SK-N-SH (cell line): Measurements from ENCODE around the gene ORC4. TPM values are rescaled to one million over a fixed set of nuclear protein-coding genes. Genes with fewer than 3 reads are reported as not detected.

ENCODE experiments used
- CTCF ChIA-PET: fragments of 300-600, 350-600 bp; formaldehyde crosslinking; extraction: SDS; loops from one replicate; lab custom pipeline; 2021; lab: Yijun Ruan, JAX
- POLR2A ChIA-PET: fragments of 350-600 bp; sonication (Branson Sonifier 250); formaldehyde crosslinking; extraction: SDS; loops from one replicate; lab custom pipeline; 2020; ENCODE audit warnings: antibody characterized with exemption, inconsistent platforms; lab: Yijun Ruan, JAX
- DNase-seq: peaks from one replicate; pipeline ENCODE4 v3.0.0; 2012
- H2AFZ ChIP-seq: fragments of 200-600 bp; sonication (generic); 2 replicates; pipeline ENCODE4 v1.8.1; 2016; ENCODE audit warnings: antibody characterized with exemption, mild to moderate bottlenecking, low read depth
- H3F3A ChIP-seq: fragments of 200-600 bp; sonication (generic); replicated peaks from 2 replicates; pipeline ENCODE3; 2016; ENCODE audit warnings: antibody characterized with exemption, mild to moderate bottlenecking; ENCODE audit not compliant: insufficient read depth
- H3K27ac ChIP-seq, 2 experiments: fragments of 200-500 bp in 1 of 2; fragments of 200-600 bp in 1 of 2; sonication (Bioruptor generic) in 1 of 2; sonication (generic), shearing (Covaris generic) in 1 of 2; 2 replicates each; pipeline versions ENCODE4 v1.5.1 to v1.6.1; 2014 to 2016; ENCODE audit warnings: low read depth in 2 of 2, inconsistent platforms in 1 of 2, low read length in 1 of 2, mild to moderate bottlenecking in 1 of 2, mixed read lengths in 1 of 2
- H3K27me3 ChIP-seq: fragments of 200-600 bp; sonication (generic), shearing (Covaris generic); 2 replicates; pipeline ENCODE4 v1.6.1; 2016; ENCODE audit warnings: mixed run types; ENCODE audit not compliant: insufficient read depth
- H3K36me3 ChIP-seq, 2 experiments: fragments of 200-500 bp in 1 of 2; fragments of 200-600 bp in 1 of 2; sonication (Bioruptor generic) in 1 of 2; sonication (generic) in 1 of 2; replicated peaks in 1 of 2; 2 replicates each; pipeline versions ENCODE3 to v1.5.1; 2014 to 2016; ENCODE audit warnings: low read length in 1 of 2, mild to moderate bottlenecking in 1 of 2; ENCODE audit not compliant: insufficient read depth in 2 of 2, control insufficient read depth in 1 of 2
- H3K4me1 ChIP-seq, 2 experiments: fragments of 200-500 bp in 1 of 2; fragments of 200-600 bp in 1 of 2; sonication (Bioruptor generic) in 1 of 2; sonication (generic), shearing (Covaris generic) in 1 of 2; 2 replicates each; pipeline versions ENCODE4 v1.5.1 to v1.6.1; 2014 to 2016; ENCODE audit warnings: low read depth in 1 of 2, low read length in 1 of 2, mixed run types in 1 of 2; ENCODE audit not compliant: insufficient read depth in 2 of 2, control insufficient read depth in 1 of 2
- H3K4me2 ChIP-seq: fragments of 200-600 bp; sonication (generic), shearing (Covaris generic); 2 replicates; pipeline ENCODE4 v1.6.1; 2017; ENCODE audit warnings: mixed run types
- H3K4me3 ChIP-seq, 2 experiments: fragments of 200-500 bp in 1 of 2; fragments of 200-600 bp in 1 of 2; sonication (Bioruptor generic) in 1 of 2; sonication (generic), shearing (Covaris generic) in 1 of 2; 2 replicates each; pipeline versions ENCODE4 v1.5.1 to v1.8.1; 2014 to 2016; ENCODE audit warnings: low read depth in 2 of 2, inconsistent platforms in 1 of 2, low read length in 1 of 2, mild to moderate bottlenecking in 1 of 2, mixed read lengths in 1 of 2, moderate library complexity in 1 of 2
- H3K79me2 ChIP-seq: fragments of 200-600 bp; sonication (generic); 2 replicates; pipeline ENCODE4 v1.8.1; 2017; ENCODE audit warnings: mild to moderate bottlenecking; ENCODE audit not compliant: insufficient read depth
- H3K9ac ChIP-seq: fragments of 200-600 bp; sonication (generic); 2 replicates; pipeline ENCODE4 v1.6.1; 2017; ENCODE audit warnings: mixed run types
- H3K9me2 ChIP-seq: fragments of 200-600 bp; sonication (generic); 2 replicates; pipeline ENCODE4 v1.6.1; 2017; ENCODE audit warnings: mixed run types
- H3K9me3 ChIP-seq: fragments of 200-600 bp; sonication (generic); 2 replicates; pipeline ENCODE4 v1.6.1; 2017; ENCODE audit warnings: mixed run types, mild to moderate bottlenecking, moderate library complexity
- H4K20me1 ChIP-seq: fragments of 200-600 bp; sonication (generic); 2 replicates; pipeline ENCODE4 v1.6.1; 2017; ENCODE audit warnings: mild to moderate bottlenecking, mixed run types; ENCODE audit not compliant: insufficient read depth
- ELF1 ChIP-seq: IDR thresholded peaks from 2 replicates; pipeline ENCODE4 v1.4.0; 2012
- EP300 ChIP-seq, 2 experiments: IDR thresholded peaks; 2 replicates each; pipeline versions ENCODE4 v1.4.0 to v1.6.1; 2012; ENCODE audit warnings: borderline replicate concordance in 1 of 2, low read depth in 1 of 2, low read length in 1 of 2
- EZH2phosphoT487 ChIP-seq: fragments of 200-600 bp; sonication (generic); IDR thresholded peaks from 2 replicates; pipeline ENCODE4 v1.6.1; 2017; ENCODE audit warnings: low read depth, mixed run types, mild to moderate bottlenecking, antibody characterized with exemption, moderate library complexity, borderline replicate concordance
- FOSL2 ChIP-seq: IDR thresholded peaks from 2 replicates; pipeline ENCODE4 v1.4.0; 2012; ENCODE audit warnings: low read depth, mild to moderate bottlenecking, moderate library complexity, borderline replicate concordance
- FOXJ3 ChIP-seq: sonication (generic); formaldehyde crosslinking; IDR thresholded peaks from 2 replicates; pipeline ENCODE4 v1.5.1; 2020; ENCODE audit warnings: mild to moderate bottlenecking, missing genetic modification reagents
- JUND ChIP-seq: IDR thresholded peaks from 2 replicates; pipeline ENCODE4 v1.4.0; 2012
- MAX ChIP-seq: IDR thresholded peaks from 2 replicates; pipeline ENCODE4 v1.4.0; 2012; ENCODE audit warnings: low read depth
- NFIC ChIP-seq: IDR thresholded peaks from 2 replicates; pipeline ENCODE4 v1.4.0; 2012; ENCODE audit warnings: borderline replicate concordance
- NRF1 ChIP-seq: IDR thresholded peaks from 2 replicates; pipeline ENCODE4 v1.6.1; 2012; ENCODE audit warnings: low read depth, mild to moderate bottlenecking, low read length
- PBX3 ChIP-seq: IDR thresholded peaks from 2 replicates; pipeline ENCODE4; 2012
- RCOR1 ChIP-seq: fragments of 150-350 bp; IDR thresholded peaks from 2 replicates; pipeline ENCODE4 v1.6.1; 2017; ENCODE audit warnings: antibody characterized with exemption, low read length
- SIN3A ChIP-seq: IDR thresholded peaks from 2 replicates; pipeline ENCODE4 v1.6.1; 2012; ENCODE audit warnings: low read depth, mild to moderate bottlenecking, low read length, moderate library complexity, borderline replicate concordance
- TCF12 ChIP-seq: IDR thresholded peaks from 2 replicates; pipeline ENCODE4 v1.4.0; 2012
- YY1 ChIP-seq: IDR thresholded peaks from 2 replicates; pipeline ENCODE4 v1.4.0; 2012; ENCODE audit warnings: low read depth, mild to moderate bottlenecking
- WGBS: methylation state at CpG from one replicate; pipeline ENCODE4 v1.1.6; 2017; ENCODE audit warnings: low lambda C conversion rate; 5-methylcytosine and 5-hydroxymethylcytosine counted together
- polyA plus RNA-seq, 3 experiments: library from polyadenylated mRNA; depleted of rRNA; stranded (reverse); fragments of >200 nt; gene quantifications; 2 replicates each; pipeline ENCODE4 v1.2.3, GENCODE V29; 2012
- TF ChIP-seq, protein P1 (sequence below): IDR thresholded peaks from 2 replicates; pipeline ENCODE4 v1.4.0; 2012; ENCODE audit warnings: low read depth, borderline replicate concordance
- TF ChIP-seq, protein P2 (sequence below): fragments of 150-350 bp; IDR thresholded peaks from 2 replicates; pipeline ENCODE4 v1.6.1; 2016; ENCODE audit warnings: mild to moderate bottlenecking, low read depth, low read length
- TF ChIP-seq, protein P3 (sequence below): fragments of 200-600 bp; sonication (generic); IDR thresholded peaks from 2 replicates; pipeline ENCODE4 v1.6.1; 2017; ENCODE audit warnings: antibody characterized with exemption, mild to moderate bottlenecking, moderate library complexity

Gene ORC4
- polyA plus RNA-seq, 1 of the 3 experiments (the other 2 are of a cell fraction): 15.2 TPM

- TF ChIP-seq SIN3A (no peak), NFIC (no peak), FOSL2 (no peak), NRF1 (no peak), TCF12 (no peak), JUND (no peak), EZH2phosphoT487 (no peak), FOXJ3 (no peak), PBX3 (no peak), YY1 (no peak), RCOR1 (no peak), ELF1 (no peak), EP300 (IDR thresholded peaks at IDR 0.05; ENCODE audit: borderline replicate concordance in 1 of 2, low read depth in 1 of 2, low read length in 1 of 2) (no peak)
- TF ChIP-seq, protein P1, sequence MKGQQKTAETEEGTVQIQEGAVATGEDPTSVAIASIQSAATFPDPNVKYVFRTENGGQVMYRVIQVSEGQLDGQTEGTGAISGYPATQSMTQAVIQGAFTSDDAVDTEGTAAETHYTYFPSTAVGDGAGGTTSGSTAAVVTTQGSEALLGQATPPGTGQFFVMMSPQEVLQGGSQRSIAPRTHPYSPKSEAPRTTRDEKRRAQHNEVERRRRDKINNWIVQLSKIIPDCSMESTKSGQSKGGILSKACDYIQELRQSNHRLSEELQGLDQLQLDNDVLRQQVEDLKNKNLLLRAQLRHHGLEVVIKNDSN: no peak
- TF ChIP-seq, protein P2, sequence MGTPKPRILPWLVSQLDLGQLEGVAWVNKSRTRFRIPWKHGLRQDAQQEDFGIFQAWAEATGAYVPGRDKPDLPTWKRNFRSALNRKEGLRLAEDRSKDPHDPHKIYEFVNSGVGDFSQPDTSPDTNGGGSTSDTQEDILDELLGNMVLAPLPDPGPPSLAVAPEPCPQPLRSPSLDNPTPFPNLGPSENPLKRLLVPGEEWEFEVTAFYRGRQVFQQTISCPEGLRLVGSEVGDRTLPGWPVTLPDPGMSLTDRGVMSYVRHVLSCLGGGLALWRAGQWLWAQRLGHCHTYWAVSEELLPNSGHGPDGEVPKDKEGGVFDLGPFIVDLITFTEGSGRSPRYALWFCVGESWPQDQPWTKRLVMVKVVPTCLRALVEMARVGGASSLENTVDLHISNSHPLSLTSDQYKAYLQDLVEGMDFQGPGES: no peak
- TF ChIP-seq, protein P3, sequence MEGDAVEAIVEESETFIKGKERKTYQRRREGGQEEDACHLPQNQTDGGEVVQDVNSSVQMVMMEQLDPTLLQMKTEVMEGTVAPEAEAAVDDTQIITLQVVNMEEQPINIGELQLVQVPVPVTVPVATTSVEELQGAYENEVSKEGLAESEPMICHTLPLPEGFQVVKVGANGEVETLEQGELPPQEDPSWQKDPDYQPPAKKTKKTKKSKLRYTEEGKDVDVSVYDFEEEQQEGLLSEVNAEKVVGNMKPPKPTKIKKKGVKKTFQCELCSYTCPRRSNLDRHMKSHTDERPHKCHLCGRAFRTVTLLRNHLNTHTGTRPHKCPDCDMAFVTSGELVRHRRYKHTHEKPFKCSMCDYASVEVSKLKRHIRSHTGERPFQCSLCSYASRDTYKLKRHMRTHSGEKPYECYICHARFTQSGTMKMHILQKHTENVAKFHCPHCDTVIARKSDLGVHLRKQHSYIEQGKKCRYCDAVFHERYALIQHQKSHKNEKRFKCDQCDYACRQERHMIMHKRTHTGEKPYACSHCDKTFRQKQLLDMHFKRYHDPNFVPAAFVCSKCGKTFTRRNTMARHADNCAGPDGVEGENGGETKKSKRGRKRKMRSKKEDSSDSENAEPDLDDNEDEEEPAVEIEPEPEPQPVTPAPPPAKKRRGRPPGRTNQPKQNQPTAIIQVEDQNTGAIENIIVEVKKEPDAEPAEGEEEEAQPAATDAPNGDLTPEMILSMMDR: peak; percentile 92
Measured at GRCh38 chr2:147989809-147990403, 30.6 kb downstream of the ORC4 start (continued).

GRCh38 chr2:147989102-147989501 is 31.4 kb downstream of the ORC4 start:
- POLR2A ChIA-PET: interaction anchor here (0.7 kb wide), 1 partner anchor 655 kb away, joined by 3 read pairs; no protein-coding TSS in a partner anchor

More at GRCh38 chr2:147989102-147989501, 31.4 kb downstream of the ORC4 start:
- peaks cover 3% of the 10 kb centered on the region for H3F3A ChIP-seq
- TF ChIP-seq TCF12 (no peak), MAX (no peak)
- TF ChIP-seq, all 33 proteins: peak for 0
- Histone ChIP-seq H3K9ac (no peak overlapping the region), H3K36me3 (no peaks in the 10 kb centered on the region), H3K79me2 (peaks cover 72% of the 10 kb centered on the region), H3K27me3 (no peaks in the 10 kb centered on the region), H3K4me3 (no peak overlapping the region), H3K9me2 (no peaks in the 10 kb centered on the region), H3K4me1 (no peaks in the 10 kb centered on the region), H3K9me3 (no peaks in the 10 kb centered on the region), H4K20me1 (no peaks in the 10 kb centered on the region), H2AFZ (no peak overlapping the region), H3K4me2 (no peak overlapping the region), H3K27ac (no peak overlapping the region)
- CTCF ChIA-PET: interaction anchor here (0.5 to 2.5 kb wide), 22 partner anchors 8 to 598 kb away, joined by 3 to 46 read pairs (median 4); partner anchors contain the start of gene ORC4
- DNase-seq: no peak
- 92% methylated on average over 3 of the region's 3 CpGs for WGBS
